Measurements from ENCODE around the gene RAB33A. TPM values are rescaled to one million over a fixed set of nuclear protein-coding genes. Genes with fewer than 3 reads are reported as not detected.
A peak's percentile ranks its signal among the peaks of the same experiment; 100 is the strongest.

RAB33A gene
- total and polyA plus RNA-seq, 2 donors (not counting 3 experiments of a cell fraction or from before 2014, with no cell fraction given), result 0.91 to 1.6 TPM

GRCh38 chrX:130190801-130191200 lies 19.0 kb downstream of the RAB33A start:
- H3K9ac ChIP-seq (replicated peaks; ENCODE audit: extremely low read depth, insufficient read depth, low read length), result no peak overlapping the region
- intact Hi-C loops (cut with micrococcal nuclease) (loop anchor here (5.0 to 10.0 kb wide), 4 partner anchors 54 to 586 kb away; no protein-coding TSS in a partner anchor), dilution Hi-C loops (cut with MboI; ENCODE audit: extremely low pct_ligation_motif_present, low sequenced_read_pairs) (no loop called here)
- H3K9me3 ChIP-seq (replicated peaks; ENCODE audit: control insufficient read depth, insufficient read depth, low read length), result no peaks in the 10 kb centered on the region
- H3K79me2 ChIP-seq (ENCODE audit: control insufficient read depth, insufficient read depth, low read length), result no peaks in the 10 kb centered on the region
- H3K4me3 ChIP-seq (replicated peaks in 1 of 3; ENCODE audit: insufficient read depth in 1 of 3, low read depth in 1 of 3, low read length in 3 of 3), result no peak overlapping the region
- no peaks in the 10 kb centered on the region for H3K27me3 ChIP-seq (ENCODE audit: control insufficient read depth in 2 of 2, insufficient read depth in 2 of 2, low read length in 2 of 2)
- H3K9me1 ChIP-seq (replicated peaks; ENCODE audit: control insufficient read depth, extremely low read depth, insufficient read depth, low read length), result no peaks in the 10 kb centered on the region
- CTCF ChIA-PET, result interaction anchor here (1.2 to 6.7 kb wide), 4 partner anchors 15 to 130 kb away, joined by 3 to 65 read pairs (median 4); no protein-coding TSS in a partner anchor
- no peak overlapping the region for H2AFZ ChIP-seq (ENCODE audit: low read depth, low read length)
- no peak overlapping the region for H3K27ac ChIP-seq (ENCODE audit: insufficient read depth, low read depth, low read length)
- H3K36me3 ChIP-seq (ENCODE audit: control insufficient read depth in 2 of 2, extremely low read depth in 1 of 2, insufficient read depth in 2 of 2, low read length in 2 of 2), result no peaks in the 10 kb centered on the region
- no peaks in the 10 kb centered on the region for H4K20me1 ChIP-seq (replicated peaks; ENCODE audit: control insufficient read depth, extremely low read depth, insufficient read depth, low read length)
- TF ChIP-seq JUN (IDR thresholded peaks at IDR 0.05; ENCODE audit: borderline replicate concordance, insufficient read depth, insufficient read length, low read depth) (no peak), POLR2A (IDR thresholded peaks at IDR 0.05; ENCODE audit: low read depth, low read length) (no peak)
- no TSS peak for BruUV-seq (replicated peaks)
- no peaks in the 10 kb centered on the region for H3K4me1 ChIP-seq (ENCODE audit: control insufficient read depth, extremely low read depth, insufficient read depth, low read length)
- FAIRE-seq, result no peak
- DNase-seq (ENCODE audit: low read depth, low spot score), result no peak
- POLR2A ChIA-PET, result no interaction called here
- H3K4me2 ChIP-seq (ENCODE audit: insufficient read depth, low read length), result no peak overlapping the region

- Histone ChIP-seq H3K4me3 (replicated peaks in 1 of 3; ENCODE audit: insufficient read depth in 1 of 3, low read depth in 1 of 3, low read length in 3 of 3) (no peak overlapping the region), H2AFZ (ENCODE audit: low read depth, low read length) (no peak overlapping the region), H3K9me1 (replicated peaks; ENCODE audit: control insufficient read depth, extremely low read depth, insufficient read depth, low read length) (no peaks in the 10 kb centered on the region), H3K4me1 (ENCODE audit: control insufficient read depth, extremely low read depth, insufficient read depth, low read length) (no peaks in the 10 kb centered on the region), H3K9ac (replicated peaks; ENCODE audit: extremely low read depth, insufficient read depth, low read length) (no peak overlapping the region), H3K27me3 (ENCODE audit: control insufficient read depth in 2 of 2, insufficient read depth in 2 of 2, low read length in 2 of 2) (no peaks in the 10 kb centered on the region), H3K4me2 (ENCODE audit: insufficient read depth, low read length) (no peak overlapping the region), H3K79me2 (ENCODE audit: control insufficient read depth, insufficient read depth, low read length) (no peaks in the 10 kb centered on the region), H3K27ac (ENCODE audit: insufficient read depth, low read depth, low read length) (no peak overlapping the region), H3K9me3 (replicated peaks; ENCODE audit: control insufficient read depth, insufficient read depth, low read length) (no peaks in the 10 kb centered on the region), H4K20me1 (replicated peaks; ENCODE audit: control insufficient read depth, extremely low read depth, insufficient read depth, low read length) (no peaks in the 10 kb centered on the region), H3K36me3 (ENCODE audit: control insufficient read depth in 2 of 2, extremely low read depth in 1 of 2, insufficient read depth in 2 of 2, low read length in 2 of 2) (no peaks in the 10 kb centered on the region)
- DNase-seq (ENCODE audit: low read depth, low spot score), result no peak
- TF ChIP-seq EZH2 (IDR thresholded peaks at IDR 0.05; ENCODE audit: borderline replicate concordance, low read depth, low read length, severe bottlenecking) (no peak), GATA2 (IDR thresholded peaks at IDR 0.05; ENCODE audit: insufficient read depth, insufficient read length, low read depth, low read length) (no peak), CTCF (IDR thresholded peaks at IDR 0.05; ENCODE audit: extremely low read depth in 1 of 2, insufficient read depth in 1 of 2, low read depth in 1 of 2, low read length in 2 of 2) (no peak), POLR2A (IDR thresholded peaks at IDR 0.05; ENCODE audit: low read depth, low read length) (no peak), MAX (IDR thresholded peaks at IDR 0.05; ENCODE audit: insufficient read depth, insufficient read length) (no peak), MYC (IDR thresholded peaks at IDR 0.05; ENCODE audit: low read depth, low read length) (no peak), POLR2AphosphoS5 (IDR thresholded peaks at IDR 0.05; ENCODE audit: insufficient read depth, low read depth, low read length) (no peak), FOS (IDR thresholded peaks at IDR 0.05; ENCODE audit: borderline replicate concordance, insufficient read depth, low read length) (no peak), JUN (IDR thresholded peaks at IDR 0.05; ENCODE audit: borderline replicate concordance, insufficient read depth, insufficient read length, low read depth) (no peak)
- no TSS peak for BruUV-seq (replicated peaks)
- intact Hi-C loops (cut with micrococcal nuclease) (loop anchor here (10.0 kb wide), 1 partner anchor 592 kb away; no protein-coding TSS in a partner anchor), dilution Hi-C loops (cut with MboI; ENCODE audit: extremely low pct_ligation_motif_present, low sequenced_read_pairs) (no loop called here)
- FAIRE-seq, result peak; percentile 65
- CTCF ChIA-PET, result no interaction called here
- POLR2A ChIA-PET, result interaction anchor here (0.6 kb wide), 1 partner anchor 115 kb away, joined by 3 read pairs; no protein-coding TSS in a partner anchor
Observed at GRCh38 chrX:130196466-130196865, 24.7 kb downstream of the RAB33A start.
